Activated CD8-positive, alpha-beta T cell treated with anti-CD3 and anti-CD28 coated beads for 36 hours (primary cell): Measurements from ENCODE around the gene RRM2. TPM values are rescaled to one million over a fixed set of nuclear protein-coding genes. Genes with fewer than 3 reads are reported as not detected.
A peak's percentile ranks its signal among the peaks of the same experiment; 100 is the strongest.

Source experiments
- ATAC-seq: fragments of 200-7000 bp; cut with Tn5 transposase; one replicate; pipeline ENCODE4 v1.10.0; 2021; ENCODE audit warnings: mild to moderate bottlenecking, moderate library complexity
- CTCF ChIA-PET: fragments of 350-600 bp; sonication (Branson Sonifier 250); formaldehyde crosslinking; loops from one replicate; lab custom pipeline; 2021; ENCODE audit warnings: antibody characterized with exemption; lab: Charles Lee
- POLR2A ChIA-PET: fragments of 350-600 bp; sonication (Branson Sonifier 250); formaldehyde crosslinking; loops from one replicate; lab custom pipeline; 2021; ENCODE audit warnings: antibody characterized with exemption; lab: Charles Lee
- DNase-seq: peaks from one replicate; pipeline ENCODE4 v3.0.0-alpha.2; 2020
- H3K27ac Mint-ChIP-seq: one replicate; pipeline ENCODE4 v1.8.0; 2021; ENCODE audit warnings: mild to moderate bottlenecking, mixed read lengths
- H3K27me3 Mint-ChIP-seq: one replicate; pipeline ENCODE4 v1.8.0; 2021; ENCODE audit warnings: mixed read lengths
- H3K36me3 Mint-ChIP-seq: one replicate; pipeline ENCODE4 v1.8.0; 2021; ENCODE audit warnings: low read depth, mixed read lengths
- H3K4me1 Mint-ChIP-seq: one replicate; pipeline ENCODE4 v1.8.0; 2021; ENCODE audit warnings: low read depth, mixed read lengths
- H3K4me3 Mint-ChIP-seq: one replicate; pipeline ENCODE4 v1.8.0; 2021; ENCODE audit warnings: mild to moderate bottlenecking, moderate library complexity, mixed read lengths
- H3K9me3 Mint-ChIP-seq: one replicate; pipeline ENCODE4 v1.8.0; 2021; ENCODE audit warnings: mixed read lengths
- CTCF ChIP-seq: fragments of 200-600 bp; IDR thresholded peaks from one replicate; pipeline ENCODE4 v1.8.0; 2022; ENCODE audit warnings: antibody characterized with exemption, mild to moderate bottlenecking
- intact Hi-C: fragments of 100-400 bp; cut with micrococcal nuclease; formaldehyde crosslinking; loops from one replicate; pipeline ENCODE4 v1.10.0; 2022
- total RNA-seq, 2 experiments: library from RNA; stranded (reverse); gene quantifications; one replicate each; pipeline ENCODE4 v1.2.3, GENCODE V29; 2021

Gene RRM2
- total RNA-seq, 2 experiments from 2014 or later, result 368 to 396 TPM

GRCh38 chr2:10076511-10076910 lies 46.0 kb upstream of the RRM2 start:
- TF ChIP-seq CTCF, result no peak
- Mint-ChIP-seq H3K27ac (no peak overlapping the region), H3K9me3 (no peaks in the 10 kb centered on the region), H3K27me3 (peaks cover 56% of the 10 kb centered on the region), H3K4me3 (no peak overlapping the region), H3K36me3 (no peaks in the 10 kb centered on the region), H3K4me1 (peaks cover 16% of the 10 kb centered on the region)
- ChIA-PET CTCF (interaction anchor here (0.9 to 12.0 kb wide), 4 partner anchors 10 to 359 kb away, joined by 3 to 178 read pairs (median 6); no protein-coding TSS in a partner anchor), POLR2A (interaction anchor here (0.8 to 1.0 kb wide), 2 partner anchors 48 to 51 kb away, joined by 3 read pairs; no protein-coding TSS in a partner anchor)
- ATAC-seq, result no peak
- no peak for DNase-seq
- intact Hi-C loops, result no loop called here

- ChIA-PET POLR2A (interaction anchor here (0.6 to 0.8 kb wide), 2 partner anchors 9 to 50 kb away, joined by 3 to 4 read pairs; no protein-coding TSS in a partner anchor), CTCF (interaction anchor here (0.9 to 12.0 kb wide), 4 partner anchors 10 to 358 kb away, joined by 3 to 178 read pairs (median 6); no protein-coding TSS in a partner anchor)
- H3K27ac Mint-ChIP-seq, result no peak overlapping the region
- intact Hi-C loops, result no loop called here
- DNase-seq (no peak), ATAC-seq (no peak)
- H3K4me3 Mint-ChIP-seq, result no peak overlapping the region
- no peak for TF ChIP-seq CTCF
- H3K27me3 Mint-ChIP-seq, result peaks cover 59% of the 10 kb centered on the region
- peaks cover 16% of the 10 kb centered on the region for H3K4me1 Mint-ChIP-seq
- H3K36me3 Mint-ChIP-seq, result no peaks in the 10 kb centered on the region
- H3K9me3 Mint-ChIP-seq, result no peaks in the 10 kb centered on the region
Observed at GRCh38 chr2:10076988-10077527, 45.5 kb upstream of the RRM2 start.

GRCh38 chr2:10078001-10078400 lies 44.5 kb upstream of the RRM2 start:
- DNase-seq, result no peak
- no peaks in the 10 kb centered on the region for H3K36me3 Mint-ChIP-seq
- no peak overlapping the region for H3K27ac Mint-ChIP-seq
- intact Hi-C loops, result no loop called here
- TF ChIP-seq CTCF, result no peak
- no peak overlapping the region for H3K4me3 Mint-ChIP-seq
- H3K27me3 Mint-ChIP-seq, result peaks cover 62% of the 10 kb centered on the region
- no peaks in the 10 kb centered on the region for H3K9me3 Mint-ChIP-seq
- ChIA-PET CTCF (interaction anchor here (2.2 to 12.0 kb wide), 3 partner anchors 19 to 357 kb away, joined by 9 to 178 read pairs (median 15); no protein-coding TSS in a partner anchor), POLR2A (no interaction called here)
- peaks cover 12% of the 10 kb centered on the region for H3K4me1 Mint-ChIP-seq
- no peak for ATAC-seq

GRCh38 chr2:10078704-10079265 lies 43.8 kb upstream of the RRM2 start:
- Mint-ChIP-seq H3K4me3 (peak overlapping the region; percentile 66), H3K27ac (no peak overlapping the region), H3K36me3 (no peaks in the 10 kb centered on the region), H3K27me3 (peaks cover 66% of the 10 kb centered on the region), H3K9me3 (no peaks in the 10 kb centered on the region), H3K4me1 (peaks cover 18% of the 10 kb centered on the region)
- CTCF ChIA-PET, result interaction anchor here (0.9 to 2.2 kb wide), 7 partner anchors 12 to 356 kb away, joined by 3 to 15 read pairs (median 4); no protein-coding TSS in a partner anchor
- ATAC-seq (no peak), DNase-seq (no peak)
- POLR2A ChIA-PET, result interaction anchor here (0.7 to 1.2 kb wide), 2 partner anchors 30 to 44 kb away, joined by 3 to 4 read pairs; partner anchors contain the start of gene RRM2
- TF ChIP-seq CTCF, result no peak
- intact Hi-C loops, result no loop called here
